ENCODE measurements around the gene VTI1B. TPM values are rescaled to one million over a fixed set of nuclear protein-coding genes. Genes with fewer than 3 reads are reported as not detected.

VTI1B gene
- total RNA-seq, 3 donors from 2014 or later (not counting 1 experiment from before 2014, with no cell fraction given): 47.5 to 77.1 (median 57.9) TPM

DNA sequence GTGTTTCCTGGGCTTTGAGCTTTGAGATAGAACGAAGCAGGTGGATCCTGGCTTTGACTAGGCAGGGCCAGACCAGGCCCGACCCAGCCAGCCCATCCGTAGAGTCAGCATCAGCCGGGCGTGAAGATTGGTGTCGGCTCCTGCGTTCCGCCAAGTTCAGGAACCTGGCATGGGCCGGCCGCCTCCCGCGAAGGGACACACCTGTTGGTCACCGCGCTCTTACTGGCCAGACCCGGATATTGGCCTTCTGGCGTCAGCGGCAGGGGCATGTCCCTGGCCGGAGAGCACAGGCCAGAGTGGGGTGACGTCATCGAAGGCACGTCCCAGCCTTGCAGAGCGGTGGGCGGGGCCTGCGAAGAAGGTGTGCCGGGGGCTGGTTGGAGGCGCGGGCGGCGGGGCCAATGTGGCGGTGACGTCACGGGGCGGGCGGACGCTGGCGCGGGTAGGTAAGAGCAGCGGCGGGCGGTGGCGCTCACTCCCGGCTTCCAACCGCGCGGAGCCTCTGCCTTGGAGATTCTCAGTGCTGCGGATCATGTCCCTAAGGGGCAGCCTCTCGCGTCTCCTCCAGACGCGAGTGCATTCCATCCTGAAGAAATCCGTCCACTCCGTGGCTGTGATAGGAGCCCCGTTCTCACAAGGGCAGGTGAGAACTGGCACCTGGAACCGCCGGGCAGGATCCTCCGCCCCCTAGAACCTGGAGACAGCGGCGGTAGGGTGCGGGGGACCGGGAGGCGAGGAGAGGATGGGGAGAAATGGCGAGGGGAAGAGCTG, 54.8 kb downstream of the VTI1B start, which contains the start of gene ARG2:
TSS of gene ARG2 (plus strand) at position 475 of the 771 bp plus-strand sequence. CDS start at position 533, 58 bp downstream.
- peaks cover 21 to 25% of the 10 kb centered on the region in 2 donors for H3K4me1 Mint-ChIP-seq
- H3K36me3 Mint-ChIP-seq: no peaks in the 10 kb centered on the region
- Histone ChIP-seq H3K27ac (ENCODE audit: low read length) (peak within 1 kb of the TSS; percentile 92), H3K36me3 (ENCODE audit: control insufficient read depth, insufficient read depth, low read length) (no peaks in the 10 kb centered on the region), H3K4me1 (ENCODE audit: control insufficient read depth, insufficient read depth, low read length) (peaks cover 14% of the 10 kb centered on the region), H3K27me3 (ENCODE audit: control insufficient read depth, insufficient read depth, low read length) (no peaks in the 10 kb centered on the region), H3K9me3 (ENCODE audit: control insufficient read depth, insufficient read depth, low read length) (no peaks in the 10 kb centered on the region), H3K4me3 (ENCODE audit: low read length) (peak within 1 kb of the TSS; percentile 83)
- no peaks in the 10 kb centered on the region for H3K9me3 Mint-ChIP-seq
- ATAC-seq: peak; percentile 90 to 98 (median 91)
- WGBS (ENCODE audit: insufficient coverage): under 1% methylated on average over 62 of the region's 62 CpGs
- H3K4me3 Mint-ChIP-seq: peak within 1 kb of the TSS; percentile 90
- peaks cover 0 to 11% of the 10 kb centered on the region in 2 donors for H3K27me3 Mint-ChIP-seq (ENCODE audit: low read depth in 2 of 2)
- peak; percentile 97 to 98 for DNase-seq
- TF ChIP-seq, protein P1, sequence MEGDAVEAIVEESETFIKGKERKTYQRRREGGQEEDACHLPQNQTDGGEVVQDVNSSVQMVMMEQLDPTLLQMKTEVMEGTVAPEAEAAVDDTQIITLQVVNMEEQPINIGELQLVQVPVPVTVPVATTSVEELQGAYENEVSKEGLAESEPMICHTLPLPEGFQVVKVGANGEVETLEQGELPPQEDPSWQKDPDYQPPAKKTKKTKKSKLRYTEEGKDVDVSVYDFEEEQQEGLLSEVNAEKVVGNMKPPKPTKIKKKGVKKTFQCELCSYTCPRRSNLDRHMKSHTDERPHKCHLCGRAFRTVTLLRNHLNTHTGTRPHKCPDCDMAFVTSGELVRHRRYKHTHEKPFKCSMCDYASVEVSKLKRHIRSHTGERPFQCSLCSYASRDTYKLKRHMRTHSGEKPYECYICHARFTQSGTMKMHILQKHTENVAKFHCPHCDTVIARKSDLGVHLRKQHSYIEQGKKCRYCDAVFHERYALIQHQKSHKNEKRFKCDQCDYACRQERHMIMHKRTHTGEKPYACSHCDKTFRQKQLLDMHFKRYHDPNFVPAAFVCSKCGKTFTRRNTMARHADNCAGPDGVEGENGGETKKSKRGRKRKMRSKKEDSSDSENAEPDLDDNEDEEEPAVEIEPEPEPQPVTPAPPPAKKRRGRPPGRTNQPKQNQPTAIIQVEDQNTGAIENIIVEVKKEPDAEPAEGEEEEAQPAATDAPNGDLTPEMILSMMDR (IDR thresholded peaks at IDR 0.05): no peak
- intact Hi-C loops (cut with micrococcal nuclease): loop anchor here (1.0 to 2.0 kb wide), 3 partner anchors 19 to 197 kb away; partner anchors contain the start of genes PIGH, RDH11 and ZFYVE26
- H3K27ac Mint-ChIP-seq: peak within 1 kb of the TSS; percentile 95 to 98

DNA sequence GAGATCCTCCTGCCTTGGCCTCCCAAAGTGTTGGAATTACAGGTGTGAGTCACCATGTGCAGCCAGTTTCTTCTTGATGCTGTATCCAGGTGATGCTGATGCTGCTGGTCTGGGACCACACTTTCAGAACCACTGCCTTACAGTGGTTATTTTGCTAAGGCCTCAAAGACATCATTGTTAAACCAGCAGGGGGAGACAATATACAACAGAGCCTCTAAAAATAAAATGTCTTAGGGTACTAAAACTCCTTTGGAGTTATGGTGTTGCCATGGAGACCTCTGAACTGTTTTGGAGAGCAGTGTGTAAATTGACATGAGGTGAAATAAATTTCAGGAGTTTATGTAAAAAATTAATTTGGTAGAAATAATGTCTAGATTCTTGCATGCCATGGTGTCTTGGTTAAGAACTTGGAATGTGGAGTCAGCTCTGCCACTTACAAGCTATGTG, 55.8 kb downstream of the VTI1B start:
- no peaks in the 10 kb centered on the region for H3K9me3 ChIP-seq (ENCODE audit: control insufficient read depth, insufficient read depth, low read length)
- ATAC-seq: peak; percentile 40 to 53 (median 43)

DNA sequence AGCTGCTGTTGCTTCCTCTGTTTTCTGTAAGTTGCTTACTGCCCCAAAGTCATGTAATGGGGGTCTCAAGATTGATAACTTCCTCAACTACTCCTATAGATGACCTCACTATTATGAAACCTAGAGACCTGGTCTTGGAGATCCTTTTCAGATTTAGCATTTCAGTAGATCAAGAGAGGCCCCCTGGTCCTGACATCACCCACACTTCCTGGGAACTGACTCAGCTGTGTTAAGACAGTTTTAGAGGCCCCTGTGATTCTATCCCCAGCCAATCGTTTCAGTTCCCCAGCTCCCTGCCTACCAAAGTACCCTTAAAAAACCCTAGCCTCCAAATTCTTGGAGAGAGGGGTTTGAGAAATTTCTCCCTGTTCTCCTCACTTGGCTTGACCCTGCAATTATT, 63.9 kb downstream of the VTI1B start:
- Histone ChIP-seq H3K4me1 (ENCODE audit: control insufficient read depth, insufficient read depth, low read length) (no peaks in the 10 kb centered on the region), H3K4me3 (ENCODE audit: low read length) (no peak overlapping the region), H3K36me3 (ENCODE audit: control insufficient read depth, insufficient read depth, low read length) (no peaks in the 10 kb centered on the region), H3K27me3 (ENCODE audit: control insufficient read depth, insufficient read depth, low read length) (no peaks in the 10 kb centered on the region), H3K27ac (ENCODE audit: low read length) (no peak overlapping the region), H3K9me3 (ENCODE audit: control insufficient read depth, insufficient read depth, low read length) (no peaks in the 10 kb centered on the region)
- H3K4me1 Mint-ChIP-seq: no peaks in the 10 kb centered on the region
- H3K27me3 Mint-ChIP-seq (ENCODE audit: low read depth in 2 of 2): peaks cover 0 to 8% of the 10 kb centered on the region in 2 donors
- no peak overlapping the region for H3K4me3 Mint-ChIP-seq
- intact Hi-C loops (cut with micrococcal nuclease): no loop called here
- DNase-seq (no peak), ATAC-seq (no peak)
- WGBS (ENCODE audit: insufficient coverage): no CpG with 5 or more reads among the region's 1 CpG
- H3K36me3 Mint-ChIP-seq: no peaks in the 10 kb centered on the region
- TF ChIP-seq, protein P1 (IDR thresholded peaks at IDR 0.05): no peak
- H3K9me3 Mint-ChIP-seq: no peaks in the 10 kb centered on the region
- no peak overlapping the region for H3K27ac Mint-ChIP-seq

More for the DNA sequence above, 55.8 kb downstream of the VTI1B start:
- Histone ChIP-seq H3K4me1 (ENCODE audit: control insufficient read depth, insufficient read depth, low read length) (peaks cover 14% of the 10 kb centered on the region), H3K27me3 (ENCODE audit: control insufficient read depth, insufficient read depth, low read length) (no peaks in the 10 kb centered on the region), H3K27ac (ENCODE audit: low read length) (peak overlapping the region; percentile 92), H3K4me3 (ENCODE audit: low read length) (no peak overlapping the region), H3K36me3 (ENCODE audit: control insufficient read depth, insufficient read depth, low read length) (no peaks in the 10 kb centered on the region)
- Mint-ChIP-seq H3K4me3 (peak overlapping the region; percentile 90), H3K27ac (peak overlapping the region; percentile 95 to 98), H3K36me3 (no peaks in the 10 kb centered on the region), H3K4me1 (peaks cover 21 to 25% of the 10 kb centered on the region in 2 donors), H3K27me3 (ENCODE audit: low read depth in 2 of 2) (peaks cover 0 to 10% of the 10 kb centered on the region in 2 donors), H3K9me3 (no peaks in the 10 kb centered on the region)
- intact Hi-C loops (cut with micrococcal nuclease): loop anchor here (1.0 to 2.0 kb wide), 5 partner anchors 18 to 198 kb away; partner anchors contain the start of genes PIGH, RDH11 and ZFYVE26
- TF ChIP-seq, protein P1 (IDR thresholded peaks at IDR 0.05): peak; percentile 75
- DNase-seq: peak; percentile 18 to 85

Data from natural killer cell (primary cell).